Lower leg skin (tissue), 4 donors: ENCODE results near the gene TOR1AIP2. TPM values are rescaled to one million over a fixed set of nuclear protein-coding genes. Genes with fewer than 3 reads are reported as not detected.

Experiments used
- DNase-seq, 2 donors: peaks; one replicate each; pipeline ENCODE4 v3.0.0-alpha.2; 2019; ENCODE audit warnings: low spot score in 2 of 2
- H3K4me3 ChIP-seq: fragments of 200-600 bp; sonication (generic); 2 replicates; pipeline ENCODE4 v1.5.1; 2017; ENCODE audit warnings: mild to moderate bottlenecking, low read depth; ENCODE audit not compliant: poor library complexity, severe bottlenecking
- POLR2A ChIP-seq, 2 donors: fragments of 450-650 bp; IDR thresholded peaks; one replicate each; pipeline ENCODE4 v1.6.1; 2016 to 2017; ENCODE audit warnings: antibody characterized with exemption in 2 of 2, mild to moderate bottlenecking in 1 of 2, moderate library complexity in 1 of 2
- WGBS, 2 donors: methylation state at CpG; one replicate each; pipeline ENCODE4 v1.1.5; 2018; 5-methylcytosine and 5-hydroxymethylcytosine counted together
- intact Hi-C: fragments of 100-400 bp; cut with DNase I; formaldehyde crosslinking; loops from one replicate; pipeline ENCODE4 v1.15.0; 2023; ENCODE audit warnings: low total_unique reads
- total RNA-seq, 4 donors: library from RNA; depleted of rRNA; stranded (reverse); fragments of >200 nt; gene quantifications; one replicate each; pipeline ENCODE4 v1.1.0, GENCODE V29; 2016
- TF ChIP-seq, protein P1 (sequence below), 3 donors: fragments of 450-650 bp; IDR thresholded peaks; one replicate each; pipeline ENCODE4 v1.5.1; 2016; ENCODE audit warnings: antibody characterized with exemption in 3 of 3, mild to moderate bottlenecking in 3 of 3, moderate library complexity in 2 of 3

TOR1AIP2 gene
- total RNA-seq, 4 donors from 2014 or later = 81.5 to 108 (median 91.3) TPM

GRCh38 chr1:179794669-179795068, 82.9 kb downstream of the TOR1AIP2 start:
- no peak overlapping the region for H3K4me3 ChIP-seq
- WGBS, 2 donors = 49 to 53% methylated on average over 4 of the region's 4 CpGs
- DNase-seq = no peak
- TF ChIP-seq, protein P1, sequence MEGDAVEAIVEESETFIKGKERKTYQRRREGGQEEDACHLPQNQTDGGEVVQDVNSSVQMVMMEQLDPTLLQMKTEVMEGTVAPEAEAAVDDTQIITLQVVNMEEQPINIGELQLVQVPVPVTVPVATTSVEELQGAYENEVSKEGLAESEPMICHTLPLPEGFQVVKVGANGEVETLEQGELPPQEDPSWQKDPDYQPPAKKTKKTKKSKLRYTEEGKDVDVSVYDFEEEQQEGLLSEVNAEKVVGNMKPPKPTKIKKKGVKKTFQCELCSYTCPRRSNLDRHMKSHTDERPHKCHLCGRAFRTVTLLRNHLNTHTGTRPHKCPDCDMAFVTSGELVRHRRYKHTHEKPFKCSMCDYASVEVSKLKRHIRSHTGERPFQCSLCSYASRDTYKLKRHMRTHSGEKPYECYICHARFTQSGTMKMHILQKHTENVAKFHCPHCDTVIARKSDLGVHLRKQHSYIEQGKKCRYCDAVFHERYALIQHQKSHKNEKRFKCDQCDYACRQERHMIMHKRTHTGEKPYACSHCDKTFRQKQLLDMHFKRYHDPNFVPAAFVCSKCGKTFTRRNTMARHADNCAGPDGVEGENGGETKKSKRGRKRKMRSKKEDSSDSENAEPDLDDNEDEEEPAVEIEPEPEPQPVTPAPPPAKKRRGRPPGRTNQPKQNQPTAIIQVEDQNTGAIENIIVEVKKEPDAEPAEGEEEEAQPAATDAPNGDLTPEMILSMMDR (IDR thresholded peaks at IDR 0.05) = no peak
- TF ChIP-seq POLR2A (IDR thresholded peaks at IDR 0.05) = no peak
- intact Hi-C loops = no loop called here

- H3K4me3 ChIP-seq = no peak overlapping the region
- no peak for TF ChIP-seq POLR2A (IDR thresholded peaks at IDR 0.05)
- TF ChIP-seq, protein P1 (IDR thresholded peaks at IDR 0.05) = no peak
These were observed 83.5 kb downstream of the TOR1AIP2 start for GRCh38 chr1:179794146-179794545.

DNA sequence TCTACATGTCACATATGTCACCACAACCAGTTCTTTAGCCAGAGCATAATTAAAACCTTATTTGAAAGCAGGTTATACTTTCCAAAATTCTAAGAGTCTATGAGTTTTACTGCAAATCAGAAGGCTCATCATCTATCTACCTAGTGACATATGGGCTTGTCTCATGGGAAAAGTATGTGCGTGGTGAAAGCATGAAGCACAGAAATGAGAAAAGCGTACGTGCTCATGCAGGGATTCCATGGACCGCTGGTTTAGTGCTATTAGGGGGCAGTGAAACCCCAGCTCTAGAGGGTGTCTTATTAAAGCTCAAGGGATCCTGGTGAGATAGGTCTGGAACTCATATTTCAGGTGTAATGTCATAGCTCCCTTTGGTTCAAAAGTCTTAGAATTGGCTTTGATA, 84.3 kb downstream of the TOR1AIP2 start:
- no peak for DNase-seq
- WGBS, 2 donors = 69 to 77% methylated on average over 4 of the region's 4 CpGs

More at GRCh38 chr1:179794146-179794545, 83.5 kb downstream of the TOR1AIP2 start:
- WGBS, 2 donors = 96 to 97% methylated on average over 1 of the region's 1 CpG
- DNase-seq = no peak
- intact Hi-C loops = no loop called here

More for the DNA sequence above, 84.3 kb downstream of the TOR1AIP2 start:
- intact Hi-C loops = no loop called here
- TF ChIP-seq, protein P1 (IDR thresholded peaks at IDR 0.05) = no peak
- TF ChIP-seq POLR2A (IDR thresholded peaks at IDR 0.05) = no peak
- no peak overlapping the region for H3K4me3 ChIP-seq

Other genes with a start within 250 kb of the TOR1AIP2 start
- not detected for gene FAM163A, start 134.5 kb downstream of the TOR1AIP2 start, total RNA-seq
- gene TOR1AIP1, start 4.5 kb upstream of the TOR1AIP2 start, total RNA-seq = 10 to 100 TPM; 35.7 to 53.7 (median 48.8) TPM
- gene CEP350, start 77.0 kb upstream of the TOR1AIP2 start, total RNA-seq = 10 to 100 TPM; 55.8 to 85.6 (median 59.9) TPM